ENCODE measurements around the gene RELL1.

RELL1 gene

GRCh38 chr4:37595875-37596680 lies 90.1 kb downstream of the RELL1 start:
- Histone ChIP-seq H4K20me1 (no peaks in the 10 kb centered on the region), H3K27ac (no peak overlapping the region), H3K9me3 (no peaks in the 10 kb centered on the region), H3K4me3 (no peak overlapping the region), H3K9ac (no peak overlapping the region), H3K4me2 (no peak overlapping the region), H3K27me3 (no peaks in the 10 kb centered on the region), H3K36me3 (no peaks in the 10 kb centered on the region), H3K4me1 (no peaks in the 10 kb centered on the region)
- no peak for TF ChIP-seq Cebpa-rat (IDR thresholded peaks at IDR 0.05)

- no peaks in the 10 kb centered on the region for H3K4me1 ChIP-seq
- no peaks in the 10 kb centered on the region for H3K27me3 ChIP-seq
- H3K9me3 ChIP-seq = no peaks in the 10 kb centered on the region
- H3K36me3 ChIP-seq = no peaks in the 10 kb centered on the region
- no peaks in the 10 kb centered on the region for H4K20me1 ChIP-seq
- H3K4me3 ChIP-seq = no peak overlapping the region
- no peak overlapping the region for H3K4me2 ChIP-seq
- no peak overlapping the region for H3K9ac ChIP-seq
- TF ChIP-seq Cebpa-rat (IDR thresholded peaks at IDR 0.05) = no peak
- H3K27ac ChIP-seq = no peak overlapping the region
These were observed 92.1 kb downstream of the RELL1 start for GRCh38 chr4:37594099-37594498.

GRCh38 chr4:37591349-37591748 lies 94.8 kb downstream of the RELL1 start:
- Histone ChIP-seq H3K27ac (no peak overlapping the region), H3K4me1 (no peaks in the 10 kb centered on the region), H3K9me3 (no peaks in the 10 kb centered on the region), H4K20me1 (no peaks in the 10 kb centered on the region), H3K9ac (no peak overlapping the region), H3K27me3 (no peaks in the 10 kb centered on the region), H3K4me3 (no peak overlapping the region), H3K4me2 (no peak overlapping the region), H3K36me3 (no peaks in the 10 kb centered on the region)
- TF ChIP-seq Cebpa-rat (IDR thresholded peaks at IDR 0.05) = no peak

- Histone ChIP-seq H3K4me1 (no peaks in the 10 kb centered on the region), H3K9me3 (no peaks in the 10 kb centered on the region)
These were observed 96.2 kb downstream of the RELL1 start for GRCh38 chr4:37590016-37590415.

GRCh38 chr4:37588150-37588549 lies 98.0 kb downstream of the RELL1 start:
- Histone ChIP-seq H3K36me3 (no peaks in the 10 kb centered on the region), H3K4me3 (no peak overlapping the region), H3K4me1 (peaks cover 10% of the 10 kb centered on the region), H3K27ac (no peak overlapping the region), H3K9ac (no peak overlapping the region), H3K4me2 (no peak overlapping the region), H3K27me3 (peaks cover 5% of the 10 kb centered on the region; the same call in 1 of the 2 replicates), H4K20me1 (no peaks in the 10 kb centered on the region), H3K9me3 (no peaks in the 10 kb centered on the region)
- TF ChIP-seq Cebpa-rat (IDR thresholded peaks at IDR 0.05) = no peak

More at GRCh38 chr4:37590016-37590415, 96.2 kb downstream of the RELL1 start:
- H3K27me3 ChIP-seq = no peaks in the 10 kb centered on the region
- no peaks in the 10 kb centered on the region for H3K36me3 ChIP-seq
- H4K20me1 ChIP-seq = no peaks in the 10 kb centered on the region
- H3K9ac ChIP-seq = no peak overlapping the region
- H3K4me2 ChIP-seq = no peak overlapping the region
- no peak overlapping the region for H3K27ac ChIP-seq
- H3K4me3 ChIP-seq = no peak overlapping the region
- TF ChIP-seq Cebpa-rat (IDR thresholded peaks at IDR 0.05) = no peak

GRCh38 chr4:37586194-37586593 lies 100.0 kb downstream of the RELL1 start:
- Histone ChIP-seq H3K4me2 (no peak overlapping the region), H3K4me3 (no peak overlapping the region), H4K20me1 (no peaks in the 10 kb centered on the region), H3K27me3 (peaks cover 5% of the 10 kb centered on the region; the same call in 1 of the 2 replicates), H3K27ac (no peak overlapping the region), H3K9me3 (peaks cover 8% of the 10 kb centered on the region), H3K4me1 (peaks cover 10% of the 10 kb centered on the region), H3K9ac (no peak overlapping the region), H3K36me3 (no peaks in the 10 kb centered on the region)
- TF ChIP-seq Cebpa-rat (IDR thresholded peaks at IDR 0.05) = no peak

- H3K4me3 ChIP-seq = no peak overlapping the region
- peaks cover 24% of the 10 kb centered on the region for H3K9me3 ChIP-seq
- H3K36me3 ChIP-seq = no peaks in the 10 kb centered on the region
- H3K9ac ChIP-seq = no peak overlapping the region
- no peak for TF ChIP-seq Cebpa-rat (IDR thresholded peaks at IDR 0.05)
- H3K4me2 ChIP-seq = peak overlapping the region; percentile 73
- H3K27ac ChIP-seq = no peak overlapping the region
- H4K20me1 ChIP-seq = no peaks in the 10 kb centered on the region
- peaks cover 5% of the 10 kb centered on the region; the same call in 1 of the 2 replicates for H3K27me3 ChIP-seq
- peaks cover 10% of the 10 kb centered on the region for H3K4me1 ChIP-seq
These were observed 101.6 kb downstream of the RELL1 start for GRCh38 chr4:37584493-37585060.

GRCh38 chr4:37584071-37584470 lies 102.1 kb downstream of the RELL1 start:
- peak overlapping the region; percentile 73 for H3K4me2 ChIP-seq
- H3K4me3 ChIP-seq = no peak overlapping the region
- H3K36me3 ChIP-seq = no peaks in the 10 kb centered on the region
- no peak for TF ChIP-seq Cebpa-rat (IDR thresholded peaks at IDR 0.05)
- H3K9me3 ChIP-seq = peaks cover 28% of the 10 kb centered on the region
- H3K27ac ChIP-seq = no peak overlapping the region
- H3K4me1 ChIP-seq = peaks cover 10% of the 10 kb centered on the region
- no peaks in the 10 kb centered on the region for H4K20me1 ChIP-seq
- peaks cover 5% of the 10 kb centered on the region; the same call in 1 of the 2 replicates for H3K27me3 ChIP-seq
- no peak overlapping the region for H3K9ac ChIP-seq

GRCh38 chr4:37573566-37573965 lies 112.6 kb downstream of the RELL1 start:
- H3K4me2 ChIP-seq = no peak overlapping the region
- no peaks in the 10 kb centered on the region for H4K20me1 ChIP-seq
- no peaks in the 10 kb centered on the region for H3K9me3 ChIP-seq
- H3K9ac ChIP-seq = no peak overlapping the region
- no peak for TF ChIP-seq Cebpa-rat (IDR thresholded peaks at IDR 0.05)
- no peaks in the 10 kb centered on the region for H3K36me3 ChIP-seq
- H3K4me3 ChIP-seq = no peak overlapping the region
- no peak overlapping the region for H3K27ac ChIP-seq
- no peaks in the 10 kb centered on the region for H3K27me3 ChIP-seq
- H3K4me1 ChIP-seq = no peaks in the 10 kb centered on the region

GRCh38 chr4:37568489-37568888 lies 117.7 kb downstream of the RELL1 start:
- Histone ChIP-seq H3K4me3 (no peak overlapping the region), H3K4me1 (no peaks in the 10 kb centered on the region), H3K36me3 (no peaks in the 10 kb centered on the region), H3K27ac (no peak overlapping the region), H3K27me3 (no peaks in the 10 kb centered on the region), H3K4me2 (no peak overlapping the region), H3K9me3 (no peaks in the 10 kb centered on the region), H4K20me1 (no peaks in the 10 kb centered on the region), H3K9ac (no peak overlapping the region)
- TF ChIP-seq Cebpa-rat (IDR thresholded peaks at IDR 0.05) = no peak

Measured in BLaER1 (cell line).